Breast epithelium (tissue), 4 donors: ENCODE measurements around the gene NFIC. TPM values are rescaled to one million over a fixed set of nuclear protein-coding genes. Genes with fewer than 3 reads are reported as not detected.
A peak's percentile ranks its signal among the peaks of the same experiment; 100 is the strongest.

Experiments used
- DNase-seq, 2 donors: peaks; one replicate each; pipeline ENCODE4 v3.0.0-alpha.2; 2019; ENCODE audit warnings: low spot score in 2 of 2
- H3K27ac ChIP-seq, 2 donors: fragments of 200-600 bp; sonication (generic) in 1 of 2; one replicate each; pipeline ENCODE4 v1.5.1; 2016 to 2019; ENCODE audit warnings: mild to moderate bottlenecking in 1 of 2
- H3K27me3 ChIP-seq, 2 donors: fragments of 200-600 bp; sonication (generic) in 1 of 2; one replicate each; pipeline versions ENCODE4 v1.5.1 to v1.6.0; 2017 to 2019; ENCODE audit warnings: control low read depth in 1 of 2, mild to moderate bottlenecking in 1 of 2
- H3K36me3 ChIP-seq: fragments of 200-600 bp; one replicate; pipeline ENCODE4 v1.5.1; 2019
- H3K4me1 ChIP-seq, 2 donors: fragments of 200-600 bp; sonication (generic); one replicate each; pipeline ENCODE4 v1.5.1; 2016 to 2019; ENCODE audit warnings: control low read depth in 1 of 2
- H3K4me3 ChIP-seq, 3 donors: fragments of 200-600 bp; sonication (generic); 1 replicate in 2 of 3; 2 replicates in 1 of 3; pipeline ENCODE4 v1.5.1; 2016 to 2019; ENCODE audit warnings: mild to moderate bottlenecking in 3 of 3, moderate library complexity in 2 of 3
- H3K9me3 ChIP-seq, 2 donors: fragments of 200-600 bp; sonication (generic) in 1 of 2; one replicate each; pipeline ENCODE4 v1.5.1; 2016 to 2019; ENCODE audit warnings: control low read depth in 1 of 2
- CTCF ChIP-seq, 3 donors: fragments of 450-650 bp; IDR thresholded peaks; one replicate each; pipeline ENCODE4 v1.5.1; 2016 to 2017; ENCODE audit warnings: antibody characterized with exemption in 3 of 3, mild to moderate bottlenecking in 3 of 3, moderate library complexity in 3 of 3
- POLR2A ChIP-seq: fragments of 450-650 bp; IDR thresholded peaks from one replicate; pipeline ENCODE4 v1.6.1; 2016; ENCODE audit warnings: antibody characterized with exemption, mild to moderate bottlenecking, moderate library complexity
- POLR2AphosphoS5 ChIP-seq, 3 donors: sonication (generic); formaldehyde crosslinking; IDR thresholded peaks; one replicate each; pipeline ENCODE4 v1.6.1; 2017; ENCODE audit warnings: antibody characterized with exemption in 3 of 3
- intact Hi-C: fragments of 100-400 bp; cut with DNase I; formaldehyde crosslinking; loops from one replicate; pipeline ENCODE4 v1.15.1; 2023; ENCODE audit warnings: low total_unique reads
- total RNA-seq, 3 donors: library from RNA; depleted of rRNA; stranded (reverse); fragments of >200 nt; gene quantifications; one replicate each; pipeline ENCODE4 v1.1.0, GENCODE V29; 2016

The NFIC gene
- total RNA-seq, 3 donors from 2014 or later, result 48.9 to 97.8 (median 73.1) TPM

GRCh38 chr19:3405261-3405653 lies 38.9 kb downstream of the NFIC start:
- TF ChIP-seq POLR2AphosphoS5 (IDR thresholded peaks at IDR 0.05) (no peak), POLR2A (no peak), CTCF (IDR thresholded peaks at IDR 0.05) (no peak)
- Histone ChIP-seq H3K27me3 (no peaks in the 10 kb centered on the region), H3K4me1 (peaks cover 15 to 24% of the 10 kb centered on the region in 2 donors), H3K4me3 (peak overlapping the region; percentile 44 to 69 (median 52)), H3K27ac (peak overlapping the region; percentile 100), H3K9me3 (no peaks in the 10 kb centered on the region), H3K36me3 (no peaks in the 10 kb centered on the region)
- intact Hi-C loops, result no loop called here
- DNase-seq, result no peak

- DNase-seq, result no peak
- Histone ChIP-seq H3K4me3 (no peak overlapping the region), H3K27ac (peak overlapping the region; percentile 92 to 100), H3K9me3 (no peaks in the 10 kb centered on the region), H3K4me1 (peaks cover 15 to 24% of the 10 kb centered on the region in 2 donors), H3K27me3 (no peaks in the 10 kb centered on the region), H3K36me3 (no peaks in the 10 kb centered on the region)
- TF ChIP-seq CTCF (IDR thresholded peaks at IDR 0.05), result no peak
- no peak for TF ChIP-seq POLR2A
- no peak for TF ChIP-seq POLR2AphosphoS5 (IDR thresholded peaks at IDR 0.05)
- intact Hi-C loops, result no loop called here
These were observed 40.3 kb downstream of the NFIC start for GRCh38 chr19:3406571-3407111.

DNA sequence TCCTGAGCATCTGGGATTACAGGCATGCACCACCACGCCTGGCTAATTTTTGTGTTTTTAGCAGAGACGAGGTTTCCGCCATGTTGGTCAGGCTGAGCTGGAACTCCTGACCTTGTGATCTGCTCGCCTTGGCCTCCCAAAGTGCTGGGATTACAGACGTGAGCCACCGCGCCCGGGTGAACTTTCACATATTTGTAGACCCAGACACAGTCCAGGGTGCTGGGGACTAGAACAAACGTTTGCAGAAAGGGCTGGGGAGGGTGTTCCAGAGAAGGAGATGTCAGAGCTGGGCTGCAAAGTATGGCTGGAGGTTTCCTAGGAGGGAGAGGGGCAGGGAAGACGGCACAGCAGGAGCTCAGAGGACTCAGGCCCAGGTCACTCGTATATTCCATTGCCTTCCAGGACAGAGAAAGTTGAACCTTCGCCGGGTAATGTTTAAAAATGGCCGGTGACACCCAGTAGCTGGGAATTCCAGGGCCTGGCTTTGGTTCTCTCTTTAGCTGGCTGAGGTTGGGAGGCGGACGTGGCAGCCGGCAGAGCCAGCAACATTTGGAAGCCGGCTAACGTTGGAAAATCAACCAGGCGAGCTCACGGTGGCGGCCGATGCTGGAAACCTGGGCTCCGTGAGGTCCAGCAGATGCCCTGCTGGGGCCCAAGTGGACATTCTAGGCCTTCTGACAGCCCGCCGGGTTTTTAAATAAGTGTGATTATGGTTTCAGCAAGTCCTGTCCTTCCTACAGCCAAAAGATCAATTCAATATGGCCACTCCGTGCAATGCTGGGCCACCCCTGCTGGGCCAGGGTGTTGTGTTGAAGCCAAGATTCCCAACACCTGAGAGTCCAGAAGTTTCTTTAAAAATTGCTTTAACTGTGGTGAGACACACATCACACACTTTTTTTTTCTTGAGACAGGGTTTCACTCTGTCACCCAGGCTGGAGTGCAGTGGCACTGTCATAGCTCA lies 41.5 kb downstream of the NFIC start:
- TF ChIP-seq POLR2AphosphoS5 (IDR thresholded peaks at IDR 0.05), result no peak
- no peak for TF ChIP-seq CTCF (IDR thresholded peaks at IDR 0.05)
- no peak for TF ChIP-seq POLR2A
- H3K4me3 ChIP-seq, result peak overlapping the region in 2 of 3 donors; percentile 34 to 62
- no peaks in the 10 kb centered on the region for H3K36me3 ChIP-seq
- H3K4me1 ChIP-seq, result peaks cover 15 to 24% of the 10 kb centered on the region in 2 donors
- peak overlapping the region; percentile 92 to 100 for H3K27ac ChIP-seq
- intact Hi-C loops, result no loop called here
- H3K9me3 ChIP-seq, result no peaks in the 10 kb centered on the region
- DNase-seq, result no peak
- no peaks in the 10 kb centered on the region for H3K27me3 ChIP-seq

DNA sequence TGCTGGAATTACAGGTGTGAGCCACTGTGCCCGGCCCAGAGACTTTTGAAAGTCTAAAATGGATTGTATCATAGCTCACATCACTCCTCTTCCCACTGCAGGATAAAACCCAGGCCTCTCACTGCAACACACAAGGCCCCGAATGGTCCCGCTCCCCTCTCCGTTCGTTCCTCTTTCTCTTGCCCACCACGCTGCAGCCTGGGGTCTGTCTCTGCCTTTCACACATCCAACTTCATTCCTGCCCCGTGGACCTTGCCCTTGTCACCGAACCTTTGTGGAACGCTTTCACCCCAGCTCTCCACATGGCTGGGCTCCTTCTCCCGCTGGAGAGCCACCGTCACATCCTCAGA lies 42.6 kb downstream of the NFIC start:
- Histone ChIP-seq H3K9me3 (no peaks in the 10 kb centered on the region), H3K4me3 (peak overlapping the region; percentile 13 to 56 (median 40)), H3K27ac (peak overlapping the region; percentile 92 to 100), H3K36me3 (no peaks in the 10 kb centered on the region), H3K4me1 (peaks cover 15 to 24% of the 10 kb centered on the region in 2 donors), H3K27me3 (no peaks in the 10 kb centered on the region)
- no peak for TF ChIP-seq CTCF (IDR thresholded peaks at IDR 0.05)
- TF ChIP-seq POLR2AphosphoS5 (IDR thresholded peaks at IDR 0.05), result no peak
- no peak for TF ChIP-seq POLR2A
- no peak for DNase-seq
- intact Hi-C loops, result no loop called here
